DMS114 treated with DMSO at 0.1 percent for 48 hours (cell line): Measurements from ENCODE around the gene POU2F3.

Experiments used
- DNase-seq: peaks from one replicate; lab custom pipeline; 2025; ENCODE audit not compliant: unreplicated experiment; lab: John Stamatoyannopoulos, UW

The POU2F3 gene

DNA sequence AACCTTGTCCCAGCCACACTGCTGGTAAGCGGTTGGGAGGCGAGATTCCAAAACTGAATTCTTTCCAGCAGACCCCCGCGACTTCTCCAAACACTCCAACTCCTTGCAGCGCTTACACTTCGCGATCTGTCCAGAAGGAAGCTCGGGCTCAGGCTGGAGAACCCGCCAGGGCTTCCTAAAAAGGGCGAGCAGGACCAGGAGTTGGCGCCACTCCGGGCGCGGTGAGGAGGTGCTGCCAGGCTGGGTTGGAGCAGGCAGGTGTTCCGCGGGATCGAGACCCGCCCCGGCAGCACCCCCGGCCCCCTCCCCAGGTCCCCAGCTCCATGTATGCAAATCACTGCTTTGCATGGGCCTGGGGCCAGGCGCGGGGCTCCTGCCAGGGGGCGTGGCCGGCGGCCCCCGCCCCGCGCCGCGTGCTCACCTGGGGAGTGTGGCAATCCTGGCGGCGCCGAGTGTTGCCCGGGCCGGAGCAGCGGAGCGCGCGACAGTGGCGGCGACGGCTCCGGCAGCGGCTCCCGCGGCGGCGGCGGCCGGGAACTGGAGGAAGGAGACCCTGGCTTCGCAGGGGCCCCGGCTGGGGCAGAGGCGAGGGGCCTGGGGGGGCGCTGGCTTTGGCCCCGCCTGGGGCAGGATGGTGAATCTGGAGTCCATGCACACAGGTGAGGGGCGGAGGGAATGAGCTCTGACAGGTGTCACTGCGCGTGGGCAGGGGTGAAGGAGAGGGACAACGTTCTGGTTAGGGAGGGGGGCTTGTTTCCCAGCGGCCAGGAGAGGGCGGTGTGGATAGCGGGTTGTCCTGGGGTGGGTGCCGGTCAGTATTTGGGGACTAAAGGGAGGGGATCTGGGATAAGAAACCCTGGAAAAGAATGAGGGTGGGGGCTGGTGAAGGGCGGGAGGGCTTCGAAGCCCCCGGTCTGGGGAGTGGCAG lies at the start of gene POU2F3:
POU2F3 (plus strand) TSS at position 428 of the 928 bp plus-strand sequence; CDS start at position 632, 204 bp downstream.
- no peak for DNase-seq

DNA sequence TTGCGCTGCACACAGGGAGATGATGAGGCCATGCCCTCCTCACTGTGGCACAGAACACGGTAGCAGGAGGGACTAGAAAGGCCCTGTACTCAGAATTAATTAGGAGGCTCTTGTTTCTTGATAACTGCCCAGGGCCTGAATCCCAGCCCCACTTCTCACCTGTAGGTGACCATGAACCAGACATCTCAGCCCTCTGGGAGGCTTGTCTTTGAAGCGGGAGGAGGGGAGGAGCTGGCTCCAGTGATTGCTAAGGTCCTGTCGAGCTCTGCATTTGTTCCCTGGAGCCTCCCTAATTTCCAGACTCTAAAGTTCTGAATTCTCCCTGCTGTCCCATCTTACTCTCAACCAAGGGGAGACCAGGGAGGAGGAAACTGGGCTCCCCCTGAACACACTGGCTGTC lies 48.9 kb upstream of the POU2F3 start:
- DNase-seq, result no peak

GRCh38 chr11:120192831-120193625 lies 46.9 kb upstream of the POU2F3 start:
- no peak for DNase-seq

GRCh38 chr11:120194166-120194565 lies 45.8 kb upstream of the POU2F3 start:
- DNase-seq, result no peak

- no peak for DNase-seq
These were observed 44.2 kb upstream of the POU2F3 start for GRCh38 chr11:120195601-120196320.

- DNase-seq, result no peak
These were observed 43.1 kb upstream of the POU2F3 start for GRCh38 chr11:120196826-120197225.

DNA sequence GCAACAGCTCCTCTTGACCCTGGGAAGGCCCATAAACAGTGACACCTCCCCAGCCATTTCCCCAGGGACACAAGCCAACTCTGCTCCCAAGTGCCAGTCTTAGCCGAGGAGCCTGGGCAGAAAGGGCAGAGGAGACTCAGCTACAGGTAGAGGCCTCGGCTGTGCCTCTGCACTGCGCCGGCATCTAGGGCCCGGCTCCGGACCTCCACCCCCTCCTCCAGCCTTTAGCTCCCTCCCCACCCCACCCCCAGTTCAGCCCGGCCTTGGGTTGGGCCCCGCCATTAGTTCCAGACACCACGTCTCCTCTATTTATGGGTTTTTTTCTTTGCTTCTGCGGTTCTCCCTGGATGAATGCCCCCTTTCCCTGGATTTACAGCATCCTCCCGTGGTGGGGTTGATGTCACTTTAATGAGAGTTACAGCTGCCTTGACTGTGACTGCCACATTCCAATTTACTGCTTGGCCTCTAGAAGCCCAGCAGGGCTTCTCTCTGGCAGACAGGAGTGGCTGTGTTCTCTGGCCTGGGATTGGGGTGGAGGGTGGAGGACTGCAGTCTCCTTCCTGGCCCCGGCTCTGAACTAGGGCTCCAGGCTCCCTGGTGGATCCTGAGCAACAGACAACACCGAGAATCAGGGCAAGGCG lies 42.6 kb upstream of the POU2F3 start:
- DNase-seq, result no peak

DNA sequence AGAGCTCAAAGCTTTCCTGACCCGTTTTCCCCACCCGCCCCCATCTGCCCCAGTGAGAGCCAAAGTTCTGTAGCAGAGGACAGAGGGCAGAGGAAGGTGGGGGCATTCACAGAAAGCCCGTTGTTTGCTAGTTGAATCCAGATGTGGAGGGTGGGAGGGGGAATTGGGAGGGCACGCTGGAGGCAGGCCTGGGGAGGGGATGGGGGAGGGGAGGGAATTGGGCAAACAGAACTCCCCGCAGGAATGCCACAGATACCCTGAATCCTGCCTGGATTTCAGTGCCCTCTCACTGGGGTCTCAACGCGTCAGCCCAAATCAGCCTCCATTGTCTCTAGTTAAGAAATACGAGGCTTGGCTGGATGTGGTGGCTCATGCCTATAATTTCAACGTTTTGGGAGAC lies 42.0 kb upstream of the POU2F3 start:
- no peak for DNase-seq

DNA sequence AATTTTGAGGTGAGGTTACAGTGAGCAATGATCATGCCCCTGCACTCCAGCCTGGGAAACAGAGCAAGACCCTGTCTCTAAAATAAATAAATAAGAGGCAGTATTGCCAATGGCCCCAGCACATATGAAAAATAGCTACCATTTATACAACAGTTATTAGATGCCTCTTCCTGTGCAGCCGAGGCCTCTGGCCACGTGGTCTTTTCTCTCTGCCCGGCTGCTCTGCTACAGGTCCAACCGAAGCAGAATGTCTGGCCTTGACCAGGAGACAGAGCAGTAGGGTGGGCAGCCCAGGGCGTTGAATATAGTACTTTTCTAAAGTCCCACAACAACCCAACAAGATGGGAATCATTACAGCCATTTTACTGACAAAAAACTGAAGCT lies 41.5 kb upstream of the POU2F3 start:
- no peak for DNase-seq

GRCh38 chr11:120198787-120199469 lies 41.0 kb upstream of the POU2F3 start:
- DNase-seq, result no peak

GRCh38 chr11:120199613-120200012 lies 40.3 kb upstream of the POU2F3 start:
- DNase-seq, result no peak

- no peak for DNase-seq
These were observed 39.3 kb upstream of the POU2F3 start for GRCh38 chr11:120200677-120201076.

DNA sequence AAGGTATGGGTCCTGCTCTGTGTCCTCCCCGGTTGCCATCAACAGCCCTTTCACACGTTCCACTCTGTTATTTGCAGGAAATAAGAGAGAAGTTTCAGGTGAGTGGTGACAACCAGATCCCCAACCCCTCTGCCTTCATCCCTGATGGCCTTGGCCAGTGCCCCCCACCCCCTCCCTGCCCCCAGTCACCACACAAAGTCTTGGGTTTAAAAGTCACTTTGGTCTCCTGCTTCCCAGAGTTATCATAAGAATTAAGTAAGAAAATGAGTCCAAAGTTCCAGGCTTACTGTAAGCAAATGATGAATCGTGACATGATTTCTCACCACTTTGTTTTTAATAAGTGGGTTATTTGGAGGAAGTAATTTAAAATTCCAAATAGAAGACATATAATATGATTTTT lies 38.3 kb upstream of the POU2F3 start:
- DNase-seq, result no peak

GRCh38 chr11:120203626-120204025 lies 36.3 kb upstream of the POU2F3 start:
- no peak for DNase-seq

DNA sequence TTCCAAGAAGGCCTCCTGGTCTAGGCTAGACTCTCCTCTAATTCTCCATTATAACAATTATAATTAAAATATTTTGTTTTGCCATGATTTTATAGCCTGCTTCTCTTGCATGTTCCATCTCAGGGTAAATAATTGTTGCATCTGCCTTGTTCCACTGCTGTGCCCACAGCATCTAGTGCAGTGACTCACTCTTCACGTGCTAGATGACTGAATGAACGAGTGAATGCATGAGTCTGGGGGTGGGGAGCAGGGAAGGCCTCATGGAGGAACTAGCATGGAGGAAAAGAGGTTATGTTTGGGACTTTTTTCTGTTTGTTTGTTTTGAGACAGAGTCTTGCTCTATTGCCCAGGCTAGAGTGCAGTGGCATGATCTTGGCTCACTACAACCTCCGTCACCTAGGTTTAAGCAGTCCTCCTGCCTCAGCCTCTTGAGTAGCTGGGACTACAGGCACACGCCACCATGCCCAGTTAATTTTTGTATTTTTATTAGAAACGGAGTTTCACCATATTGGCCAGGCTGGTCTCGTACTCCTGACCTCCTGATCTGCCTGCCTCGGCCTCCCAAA lies 34.3 kb upstream of the POU2F3 start:
- no peak for DNase-seq

- DNase-seq, result no peak
These were observed 32.4 kb upstream of the POU2F3 start for GRCh38 chr11:120207512-120207911.

GRCh38 chr11:120208001-120208441 lies 31.9 kb upstream of the POU2F3 start:
- no peak for DNase-seq

DNA sequence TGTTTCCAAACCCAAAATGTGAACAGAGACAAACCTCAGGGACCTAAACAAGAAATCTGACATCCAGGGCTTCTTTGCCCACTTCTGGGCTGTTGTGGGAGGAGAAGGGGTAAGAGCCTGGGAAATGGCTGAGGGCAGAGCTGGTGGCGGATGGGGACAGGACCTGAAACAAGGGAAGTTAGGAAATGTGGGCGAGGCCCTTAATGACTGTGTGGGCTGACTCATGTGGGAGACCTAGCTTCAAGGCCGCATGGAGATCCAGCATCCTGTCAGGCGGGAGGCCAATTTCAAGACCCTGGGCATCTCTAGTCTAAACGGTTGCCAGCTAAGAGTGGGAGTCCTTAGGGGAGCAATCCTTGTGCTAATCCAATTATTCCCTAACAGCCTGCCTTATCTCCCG lies 31.2 kb upstream of the POU2F3 start:
- DNase-seq, result no peak

- no peak for DNase-seq
These were observed 30.0 kb upstream of the POU2F3 start for GRCh38 chr11:120209746-120210625.
